Pons (tissue), 1 donor: ENCODE results near the gene EVC2.
"Not testable (repeated sequence)": the region's sequence is repeated elsewhere in the genome, so short reads cannot be mapped to it uniquely, and the experiment has no call there.

Experiments
- DNase-seq: peaks from one replicate; pipeline ENCODE4 v3.0.0-alpha.2; 2016; ENCODE audit warnings: low spot score

The EVC2 gene

GRCh38 chr4:5746829-5747737, 38.7 kb upstream of the EVC2 start:
- DNase-seq = no peak

GRCh38 chr4:5746250-5746649, 37.9 kb upstream of the EVC2 start:
- DNase-seq = no peak

GRCh38 chr4:5742968-5743367, 34.6 kb upstream of the EVC2 start:
- DNase-seq = no peak

GRCh38 chr4:5742388-5742787, 34.0 kb upstream of the EVC2 start:
- DNase-seq = no peak

- no peak for DNase-seq
These were observed 29.7 kb upstream of the EVC2 start for GRCh38 chr4:5738061-5738460.

- no peak for DNase-seq
These were observed 27.1 kb upstream of the EVC2 start for GRCh38 chr4:5735463-5735862.

GRCh38 chr4:5734853-5735252, 26.5 kb upstream of the EVC2 start:
- DNase-seq = no peak

- no peak for DNase-seq
These were observed 23.8 kb upstream of the EVC2 start for GRCh38 chr4:5732158-5732557.

GRCh38 chr4:5730993-5731990, 22.9 kb upstream of the EVC2 start:
- DNase-seq = no peak

- no peak for DNase-seq
These were observed 22.1 kb upstream of the EVC2 start for GRCh38 chr4:5730436-5730835.

GRCh38 chr4:5728412-5728811, 20.1 kb upstream of the EVC2 start:
- not testable (repeated sequence) for DNase-seq

- no peak for DNase-seq
These were observed 16.0 kb upstream of the EVC2 start for GRCh38 chr4:5724377-5724776.

- no peak for DNase-seq
These were observed 14.0 kb upstream of the EVC2 start for GRCh38 chr4:5722328-5722727.

GRCh38 chr4:5721923-5722322, 13.6 kb upstream of the EVC2 start:
- no peak for DNase-seq

GRCh38 chr4:5720980-5721379, 12.6 kb upstream of the EVC2 start:
- DNase-seq = no peak

GRCh38 chr4:5720157-5720850, 11.9 kb upstream of the EVC2 start:
- no peak for DNase-seq

- no peak for DNase-seq
These were observed 11.1 kb upstream of the EVC2 start for GRCh38 chr4:5719350-5720055.

GRCh38 chr4:5718411-5718810, 10.1 kb upstream of the EVC2 start:
- DNase-seq = no peak

- DNase-seq = no peak
These were observed 9.2 kb upstream of the EVC2 start for GRCh38 chr4:5717449-5718158.

GRCh38 chr4:5716391-5716790, 8.0 kb upstream of the EVC2 start:
- no peak for DNase-seq

GRCh38 chr4:5715357-5715756, 7.0 kb upstream of the EVC2 start:
- DNase-seq = no peak
